ENCODE data around the gene HSPA12B. TPM values are rescaled to one million over a fixed set of nuclear protein-coding genes. Genes with fewer than 3 reads are reported as not detected.
A peak's percentile ranks its signal among the peaks of the same experiment; 100 is the strongest.

The HSPA12B gene
- polyA plus RNA-seq, 4 donors, result 2.7 to 9.7 (median 4.1) TPM; not detected in 1

- H3K27ac ChIP-seq (ENCODE audit: low read depth in 1 of 3, low read length in 2 of 3), result peak within 1 kb of the TSS; percentile 78 to 99 (median 95)
- no peak for FAIRE-seq
- WGBS, 3 donors, result 1 to 2% (median 1%) methylated on average over 59 to 68 of the region's 69 CpGs
Observed at GRCh38 chr20:3795511-3796468, 63.3 kb downstream of the HSPA12B start, which contains the start of gene CDC25B. Gene CDC25B, plus strand, starts transcription at chr20:3796310. Its CDS starts 222 bp downstream, at chr20:3796532.

GRCh38 chr20:3796477-3797225, 64.2 kb downstream of the HSPA12B start:
- peak in 1 of 2 donors; percentile 41 for DNase-seq
- Histone ChIP-seq H3K4me3 (ENCODE audit: low read depth in 1 of 3, low read length in 3 of 3) (peak overlapping the region; percentile 55 to 68 (median 64)), H3K9me3 (ENCODE audit: control insufficient read depth in 2 of 2, insufficient read depth in 1 of 2, low read depth in 1 of 2, low read length in 1 of 2) (no peaks in the 10 kb centered on the region), H3K27ac (ENCODE audit: low read depth in 1 of 3, low read length in 2 of 3) (peak overlapping the region; percentile 34 to 95 (median 83)), H3K27me3 (ENCODE audit: control insufficient read depth in 3 of 3, insufficient read depth in 3 of 3, low read length in 3 of 3) (no peaks in the 10 kb centered on the region), H3K36me3 (ENCODE audit: control insufficient read depth in 3 of 3, insufficient read depth in 2 of 3, low read depth in 1 of 3, low read length in 3 of 3) (peaks cover 0 to 43% (median 0%) of the 10 kb centered on the region in 3 donors), H3K4me1 (ENCODE audit: control insufficient read depth in 3 of 3, insufficient read depth in 2 of 3, low read depth in 1 of 3, low read length in 2 of 3) (peaks cover 10 to 52% (median 18%) of the 10 kb centered on the region in 3 donors)
- WGBS, 3 donors, result 8 to 12% (median 11%) methylated on average over 25 to 33 of the region's 33 CpGs
- FAIRE-seq, result no peak

More at GRCh38 chr20:3795511-3796468, 63.3 kb downstream of the HSPA12B start, which contains the start of gene CDC25B:
- no peaks in the 10 kb centered on the region for H3K9me3 ChIP-seq (ENCODE audit: control insufficient read depth in 2 of 2, insufficient read depth in 1 of 2, low read depth in 1 of 2, low read length in 1 of 2)
- peak; percentile 91 to 95 for DNase-seq
- H3K4me3 ChIP-seq (ENCODE audit: low read depth in 1 of 3, low read length in 3 of 3), result peak within 1 kb of the TSS; percentile 55 to 68 (median 64)
- H3K4me1 ChIP-seq (ENCODE audit: control insufficient read depth in 3 of 3, insufficient read depth in 2 of 3, low read depth in 1 of 3, low read length in 2 of 3), result peaks cover 10 to 46% (median 18%) of the 10 kb centered on the region in 3 donors
- no peaks in the 10 kb centered on the region for H3K27me3 ChIP-seq (ENCODE audit: control insufficient read depth in 3 of 3, insufficient read depth in 3 of 3, low read length in 3 of 3)
- peaks cover 0 to 34% (median 0%) of the 10 kb centered on the region in 3 donors for H3K36me3 ChIP-seq (ENCODE audit: control insufficient read depth in 3 of 3, insufficient read depth in 2 of 3, low read depth in 1 of 3, low read length in 3 of 3)

- no peaks in the 10 kb centered on the region for H3K27me3 ChIP-seq (ENCODE audit: control insufficient read depth in 3 of 3, insufficient read depth in 3 of 3, low read length in 3 of 3)
- 75 to 79% (median 79%) methylated on average over 5 of the region's 5 CpGs for WGBS, 3 donors
- peak overlapping the region in 2 of 3 donors; percentile 83 to 95 for H3K27ac ChIP-seq (ENCODE audit: low read depth in 1 of 3, low read length in 2 of 3)
- H3K9me3 ChIP-seq (ENCODE audit: control insufficient read depth in 2 of 2, insufficient read depth in 1 of 2, low read depth in 1 of 2, low read length in 1 of 2), result no peaks in the 10 kb centered on the region
- H3K4me3 ChIP-seq (ENCODE audit: low read depth in 1 of 3, low read length in 3 of 3), result peak overlapping the region in 2 of 3 donors; percentile 64 to 68
- FAIRE-seq, result no peak
- peaks cover 10 to 52% (median 18%) of the 10 kb centered on the region in 3 donors for H3K4me1 ChIP-seq (ENCODE audit: control insufficient read depth in 3 of 3, insufficient read depth in 2 of 3, low read depth in 1 of 3, low read length in 2 of 3)
- peaks cover 0 to 48% (median 0%) of the 10 kb centered on the region in 3 donors for H3K36me3 ChIP-seq (ENCODE audit: control insufficient read depth in 3 of 3, insufficient read depth in 2 of 3, low read depth in 1 of 3, low read length in 3 of 3)
- no peak for DNase-seq
Observed at GRCh38 chr20:3797226-3797545, 64.7 kb downstream of the HSPA12B start.

GRCh38 chr20:3797592-3798372, 65.3 kb downstream of the HSPA12B start:
- DNase-seq (peak; percentile 70 to 84), FAIRE-seq (no peak)
- no peaks in the 10 kb centered on the region for H3K27me3 ChIP-seq (ENCODE audit: control insufficient read depth in 3 of 3, insufficient read depth in 3 of 3, low read length in 3 of 3)
- 36 to 54% (median 44%) methylated on average over 19 of the region's 19 CpGs for WGBS, 3 donors
- peak overlapping the region in 2 of 3 donors; percentile 27 to 68 for H3K4me3 ChIP-seq (ENCODE audit: low read depth in 1 of 3, low read length in 3 of 3)
- peak overlapping the region; percentile 66 to 95 (median 83) for H3K27ac ChIP-seq (ENCODE audit: low read depth in 1 of 3, low read length in 2 of 3)
- no peaks in the 10 kb centered on the region for H3K9me3 ChIP-seq (ENCODE audit: control insufficient read depth in 2 of 2, insufficient read depth in 1 of 2, low read depth in 1 of 2, low read length in 1 of 2)
- peaks cover 10 to 52% (median 18%) of the 10 kb centered on the region in 3 donors for H3K4me1 ChIP-seq (ENCODE audit: control insufficient read depth in 3 of 3, insufficient read depth in 2 of 3, low read depth in 1 of 3, low read length in 2 of 3)
- peaks cover 0 to 54% (median 0%) of the 10 kb centered on the region in 3 donors for H3K36me3 ChIP-seq (ENCODE audit: control insufficient read depth in 3 of 3, insufficient read depth in 2 of 3, low read depth in 1 of 3, low read length in 3 of 3)

GRCh38 chr20:3798373-3798768, 65.9 kb downstream of the HSPA12B start:
- 31 to 49% (median 39%) methylated on average over 5 of the region's 5 CpGs for WGBS, 3 donors
- Histone ChIP-seq H3K4me1 (ENCODE audit: control insufficient read depth in 3 of 3, insufficient read depth in 2 of 3, low read depth in 1 of 3, low read length in 2 of 3) (peaks cover 10 to 52% (median 18%) of the 10 kb centered on the region in 3 donors), H3K9me3 (ENCODE audit: control insufficient read depth in 2 of 2, insufficient read depth in 1 of 2, low read depth in 1 of 2, low read length in 1 of 2) (no peaks in the 10 kb centered on the region), H3K4me3 (ENCODE audit: low read depth in 1 of 3, low read length in 3 of 3) (peak overlapping the region in 1 of 3 donors; percentile 10), H3K27me3 (ENCODE audit: control insufficient read depth in 3 of 3, insufficient read depth in 3 of 3, low read length in 3 of 3) (no peaks in the 10 kb centered on the region), H3K36me3 (ENCODE audit: control insufficient read depth in 3 of 3, insufficient read depth in 2 of 3, low read depth in 1 of 3, low read length in 3 of 3) (peaks cover 0 to 60% (median 0%) of the 10 kb centered on the region in 3 donors), H3K27ac (ENCODE audit: low read depth in 1 of 3, low read length in 2 of 3) (peak overlapping the region; percentile 37 to 95 (median 83))
- DNase-seq (no peak), FAIRE-seq (no peak)

GRCh38 chr20:3798908-3799248, 66.4 kb downstream of the HSPA12B start:
- WGBS, 3 donors, result 82 to 90% (median 82%) methylated on average over 3 of the region's 3 CpGs
- Histone ChIP-seq H3K4me1 (ENCODE audit: control insufficient read depth in 3 of 3, insufficient read depth in 2 of 3, low read depth in 1 of 3, low read length in 2 of 3) (peaks cover 10 to 52% (median 18%) of the 10 kb centered on the region in 3 donors), H3K27ac (ENCODE audit: low read depth in 1 of 3, low read length in 2 of 3) (peak overlapping the region; percentile 22 to 95 (median 83)), H3K27me3 (ENCODE audit: control insufficient read depth in 3 of 3, insufficient read depth in 3 of 3, low read length in 3 of 3) (no peaks in the 10 kb centered on the region), H3K36me3 (ENCODE audit: control insufficient read depth in 3 of 3, insufficient read depth in 2 of 3, low read depth in 1 of 3, low read length in 3 of 3) (peaks cover 0 to 65% (median 1%) of the 10 kb centered on the region in 3 donors), H3K4me3 (ENCODE audit: low read depth in 1 of 3, low read length in 3 of 3) (no peak overlapping the region), H3K9me3 (ENCODE audit: control insufficient read depth in 2 of 2, insufficient read depth in 1 of 2, low read depth in 1 of 2, low read length in 1 of 2) (no peaks in the 10 kb centered on the region)
- DNase-seq (no peak), FAIRE-seq (no peak)

- Histone ChIP-seq H3K4me1 (ENCODE audit: control insufficient read depth in 3 of 3, insufficient read depth in 2 of 3, low read depth in 1 of 3, low read length in 2 of 3) (peaks cover 10 to 51% (median 18%) of the 10 kb centered on the region in 3 donors), H3K27ac (ENCODE audit: low read depth in 1 of 3, low read length in 2 of 3) (peak overlapping the region in 2 of 3 donors; percentile 35 to 95), H3K4me3 (ENCODE audit: low read depth in 1 of 3, low read length in 3 of 3) (no peak overlapping the region), H3K36me3 (ENCODE audit: control insufficient read depth in 3 of 3, insufficient read depth in 2 of 3, low read depth in 1 of 3, low read length in 3 of 3) (peaks cover 0 to 80% (median 6%) of the 10 kb centered on the region in 3 donors), H3K27me3 (ENCODE audit: control insufficient read depth in 3 of 3, insufficient read depth in 3 of 3, low read length in 3 of 3) (no peaks in the 10 kb centered on the region), H3K9me3 (ENCODE audit: control insufficient read depth in 2 of 2, insufficient read depth in 1 of 2, low read depth in 1 of 2, low read length in 1 of 2) (no peaks in the 10 kb centered on the region)
- DNase-seq (peak in 1 of 2 donors; percentile 19), FAIRE-seq (no peak)
- 54 to 84% (median 72%) methylated on average over 17 to 18 of the region's 18 CpGs for WGBS, 3 donors
Observed at GRCh38 chr20:3800256-3800877, 67.9 kb downstream of the HSPA12B start.

Data from small intestine (tissue), 7 donors.